K562 (cell line): ENCODE results near the gene TBX6. TPM values are rescaled to one million over a fixed set of nuclear protein-coding genes. Genes with fewer than 3 reads are reported as not detected.
A peak's percentile ranks its signal among the peaks of the same experiment; 100 is the strongest.

Source experiments
- CREB3 ChIP-seq: fragments of 450-650 bp; conservative IDR thresholded peaks from 2 replicates; pipeline ENCODE4 v1.6.1; 2016; ENCODE audit warnings: missing genetic modification characterization, low read depth, mild to moderate bottlenecking, missing compliant biosample characterization, moderate library complexity
- E2F5 ChIP-seq: sonication (generic); formaldehyde crosslinking; IDR thresholded peaks from 2 replicates; pipeline ENCODE4 v1.8.0; 2022; ENCODE audit warnings: mild to moderate bottlenecking, missing genetic modification reagents
- ETV5 ChIP-seq: sonication (generic); formaldehyde crosslinking; IDR thresholded peaks from 2 replicates; pipeline ENCODE4 v1.4.0; 2020; ENCODE audit warnings: low read depth, mild to moderate bottlenecking, missing genetic modification reagents
- GTF3C2 ChIP-seq: IDR thresholded peaks from 3 replicates; pipeline ENCODE4 v1.6.1; 2011; ENCODE audit warnings: borderline replicate concordance, mild to moderate bottlenecking, moderate library complexity; ENCODE audit not compliant: insufficient read length; ENCODE audit errors: extremely low read depth
- IFI16 ChIP-seq: fragments of 250-450 bp; sonication (Bioruptor Pico); IDR thresholded peaks from 2 replicates; pipeline ENCODE4 v2.1.2; 2022; ENCODE audit warnings: mild to moderate bottlenecking, inconsistent platforms
- MIER1 ChIP-seq: fragments of 450-650 bp; IDR thresholded peaks from 2 replicates; pipeline ENCODE4 v1.6.1; 2016; ENCODE audit warnings: antibody characterized with exemption, mild to moderate bottlenecking, low read depth
- PCBP1 ChIP-seq: fragments of 200-400 bp; formaldehyde crosslinking; IDR thresholded peaks from 2 replicates; pipeline ENCODE4 v1.6.1; 2018; ENCODE audit warnings: mild to moderate bottlenecking, low read depth, low read length; ENCODE audit not compliant: poor library complexity, severe bottlenecking
- PYGO2 ChIP-seq: fragments of 450-650 bp; IDR thresholded peaks from 2 replicates; pipeline ENCODE4 v1.6.1; 2016; ENCODE audit warnings: mild to moderate bottlenecking, missing genetic modification characterization, moderate library complexity, missing compliant biosample characterization
- SMARCA5 ChIP-seq: fragments of 450-650 bp; IDR thresholded peaks from 2 replicates; pipeline ENCODE4 v1.6.1; 2016
- SP1 ChIP-seq: sonication (generic); formaldehyde crosslinking; IDR thresholded peaks from 2 replicates; pipeline ENCODE4 v1.8.1; 2022; ENCODE audit warnings: mild to moderate bottlenecking, missing genetic modification reagents
- SRSF7 ChIP-seq: fragments of 200-400 bp; formaldehyde crosslinking; optimal IDR thresholded peaks from 2 replicates; pipeline ENCODE3; 2017; ENCODE audit warnings: mild to moderate bottlenecking, low read depth, low read length
- TCF7L2 ChIP-seq: fragments of 150-350 bp; IDR thresholded peaks from 2 replicates; pipeline ENCODE4 v1.6.1; 2016; ENCODE audit warnings: low read depth, mild to moderate bottlenecking, low read length, moderate library complexity
- TEAD1 ChIP-seq, 2 experiments: fragments of 450-650 bp in 1 of 2; sonication (generic) in 1 of 2; formaldehyde crosslinking; IDR thresholded peaks; 2 replicates each; pipeline versions ENCODE4 v1.4.0 to v1.8.0; 2020 to 2022; ENCODE audit warnings: mild to moderate bottlenecking in 2 of 2, missing genetic modification reagents in 1 of 2
- TGIF2 ChIP-seq: sonication (generic); formaldehyde crosslinking; IDR thresholded peaks from 2 replicates; pipeline ENCODE4 v1.8.1; 2022; ENCODE audit warnings: mild to moderate bottlenecking, missing genetic modification reagents, moderate library complexity
- THRB ChIP-seq: fragments of 450-650 bp; formaldehyde crosslinking; conservative IDR thresholded peaks from 2 replicates; pipeline ENCODE4 v1.4.0; 2022; ENCODE audit warnings: mild to moderate bottlenecking, missing genetic modification characterization
- ZBTB5 ChIP-seq: fragments of 450-650 bp; IDR thresholded peaks from 2 replicates; pipeline ENCODE4 v1.6.1; 2017; ENCODE audit warnings: antibody characterized with exemption
- ZNF133 ChIP-seq: fragments of 250-450 bp; sonication (Bioruptor Pico); IDR thresholded peaks from 2 replicates; pipeline ENCODE4 v1.4.0; 2020; ENCODE audit warnings: mild to moderate bottlenecking
- ZNF165 ChIP-seq: fragments of 250-450 bp; sonication (Bioruptor Pico); IDR thresholded peaks from 2 replicates; pipeline ENCODE4 v1.4.0; 2020; ENCODE audit warnings: borderline replicate concordance
- ZNF24 ChIP-seq: fragments of 450-650 bp; IDR thresholded peaks from 2 replicates; pipeline ENCODE4 v1.6.1; 2016
- ZNF41 ChIP-seq: fragments of 250-450 bp; sonication (Bioruptor Pico); conservative IDR thresholded peaks from 2 replicates; pipeline ENCODE4 v1.4.0; 2020; ENCODE audit warnings: mild to moderate bottlenecking
- polyA plus RNA-seq, 8 experiments: library from polyadenylated mRNA; depleted of rRNA in 4 of 8; stranded (reverse) in 5 of 8; unstranded in 3 of 8; fragments of >200 nt; fragmentation: Nextera tagmentation in 2 of 8; fragmentation: Illumina TruSeq in 1 of 8; extraction: Ambion mirVana in 2 of 8; extraction: Trizol in 1 of 8; gene quantifications; 2 replicates each; pipeline versions ENCODE4 v1.2.1 to v1.2.3, GENCODE V29; 2011 to 2014; ENCODE audit warnings: inconsistent platforms in 1 of 8, missing spikeins in 1 of 8
- total RNA-seq, 7 experiments: library from RNA; depleted of rRNA in 6 of 7; stranded (reverse); fragments of >200 nt in 6 of 7; fragmentation: Illumina TruSeq in 2 of 7; extraction: Trizol in 2 of 7; gene quantifications; 2 replicates each; pipeline versions ENCODE4 v1.2.1 to v1.2.3, GENCODE V29; 2011 to 2021; ENCODE audit warnings: low replicate concordance in 1 of 7

Gene TBX6
- total and polyA plus RNA-seq, 9 of the 15 experiments (the other 6 are each of a cell fraction or from before 2014, with no cell fraction given) = 0.07 to 0.58 (median 0.11) TPM; not detected in 2

GRCh38 chr16:30112197-30113030 is 20.7 kb upstream of the TBX6 start (continued):
- no peak for TF ChIP-seq GTF3C2
- TF ChIP-seq ZBTB5 = no peak
- no peak for TF ChIP-seq MIER1
- no peak for TF ChIP-seq TCF7L2
- no peak for TF ChIP-seq ZNF165 (CRISPR knock-in tag)
- TF ChIP-seq PYGO2 (tag) = no peak
- TF ChIP-seq ETV5 (CRISPR knock-in tag) = no peak
- TF ChIP-seq SP1 (CRISPR knock-in tag) = no peak
- no peak for TF ChIP-seq ZNF24
- TF ChIP-seq THRB (CRISPR knock-in tag) = no peak
- no peak for TF ChIP-seq TGIF2 (CRISPR knock-in tag)
- TF ChIP-seq SMARCA5 = no peak; the same call in 1 of the 2 replicates
- TF ChIP-seq SRSF7 = no peak
- TF ChIP-seq TEAD1 (CRISPR knock-in tag; IDR thresholded peaks at IDR 0.05) = peak in 1 of 2 experiments; percentile 62; a peak in 1 of 4 replicates
- no peak for TF ChIP-seq ZNF41 (CRISPR knock-in tag)
- TF ChIP-seq PCBP1 = peak; percentile 81
- no peak for TF ChIP-seq ZNF133
- TF ChIP-seq CREB3 (tag) = no peak
- TF ChIP-seq IFI16 = no peak
- TF ChIP-seq E2F5 (CRISPR knock-in tag) = no peak
